Stimulated activated CD8-positive, alpha-beta memory T cell treated with anti-CD3 and anti-CD28 coated beads, Interleukin-15, amount 100 ng/mL, for 24 hours (primary cell): ENCODE data around the gene GALNTL6.
"Not testable (repeated sequence)": the region's sequence is repeated elsewhere in the genome, so short reads cannot be mapped to it uniquely, and the experiment has no call there.

Experiments used
- DNase-seq: peaks from one replicate; pipeline ENCODE4 v3.0.0-alpha.2; 2020; ENCODE audit warnings: low read depth

The GALNTL6 gene

DNA sequence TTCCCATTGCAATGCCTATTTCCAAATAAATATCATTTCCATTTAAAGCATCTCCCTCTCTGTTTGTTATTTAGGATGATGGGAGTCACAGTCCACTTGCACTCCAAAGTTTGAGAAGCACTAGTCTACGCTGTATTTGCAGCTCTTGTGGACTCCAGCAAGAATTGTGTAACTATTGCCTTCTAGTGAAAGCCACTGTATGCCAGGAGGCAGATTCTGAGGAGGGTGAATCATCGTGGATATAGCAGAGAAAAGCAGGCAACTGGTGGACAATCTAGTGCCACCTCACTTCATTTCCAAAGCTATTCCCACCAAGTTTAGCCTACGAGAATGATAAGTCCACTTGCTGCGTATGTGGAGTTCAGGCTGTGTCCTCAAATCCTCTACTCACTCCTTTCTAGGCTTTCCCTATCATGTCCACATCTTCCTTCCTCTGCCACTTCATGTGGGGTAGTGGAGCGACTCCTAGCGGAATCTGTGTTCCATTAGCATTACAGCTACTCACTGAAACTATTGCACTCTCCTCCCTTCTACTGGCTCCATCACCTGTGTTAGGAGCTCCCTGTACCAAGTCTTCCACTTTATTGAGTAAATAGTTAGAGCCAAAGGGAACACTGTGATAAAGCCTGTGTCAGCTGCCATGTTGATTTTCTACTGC, 853.6 kb downstream of the GALNTL6 start:
- no peak for DNase-seq

DNA sequence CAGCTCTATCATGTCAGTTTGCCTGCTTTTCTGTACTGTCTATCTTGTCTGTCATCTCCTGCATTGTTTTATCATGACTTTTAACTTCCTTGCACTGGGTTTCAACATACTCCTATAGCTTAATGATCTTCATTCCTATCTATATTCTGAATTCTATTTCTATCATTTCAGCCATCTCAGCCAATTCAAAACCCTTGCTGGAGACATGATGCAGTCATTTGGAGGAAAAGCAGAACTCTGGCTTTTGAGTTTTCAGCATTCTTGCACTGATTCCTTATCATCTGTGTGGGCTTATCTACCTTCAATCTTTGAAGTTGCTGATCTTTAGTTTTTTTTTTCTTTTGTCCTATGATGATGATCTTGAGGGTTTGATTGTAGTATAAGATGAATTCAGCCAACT, 861.6 kb downstream of the GALNTL6 start:
- no peak for DNase-seq

DNA sequence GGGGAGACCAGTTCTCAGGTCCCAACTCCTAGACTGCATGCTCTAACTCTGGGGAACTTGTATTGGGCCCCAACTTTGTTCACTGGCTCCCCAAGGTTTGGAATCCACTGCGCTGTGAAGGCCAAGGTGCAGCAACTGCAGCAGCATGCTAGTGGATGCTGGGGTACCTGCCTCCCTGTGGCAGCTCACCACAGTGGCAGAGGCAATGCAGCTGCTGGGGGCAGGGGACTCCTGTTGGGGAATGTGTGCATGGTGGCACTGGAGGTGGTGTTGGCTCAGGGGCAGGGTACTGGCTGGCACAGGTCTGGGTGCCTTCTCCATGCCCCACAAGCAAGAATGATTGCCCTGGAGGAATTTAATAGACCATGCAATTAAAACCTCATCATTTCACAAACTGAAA, 862.0 kb downstream of the GALNTL6 start:
- DNase-seq = no peak

DNA sequence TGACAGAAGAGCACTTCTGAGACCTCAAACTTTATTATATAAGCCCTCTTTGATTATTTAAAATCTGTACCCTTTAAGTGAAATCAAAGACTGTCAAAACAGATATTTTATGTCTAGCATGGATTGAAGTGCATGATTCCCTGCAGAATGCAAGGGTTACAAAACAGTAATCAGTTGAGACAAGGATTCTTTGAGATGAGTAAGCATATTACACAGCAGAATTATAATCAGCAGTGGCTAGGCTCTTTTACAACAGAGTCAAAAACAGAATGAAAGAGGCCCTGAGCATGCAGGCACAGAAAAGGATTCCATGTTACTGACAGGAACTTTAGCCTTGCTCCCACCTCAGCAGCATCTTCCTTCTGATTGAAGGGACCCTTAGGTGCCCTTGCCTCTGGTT, 867.5 kb downstream of the GALNTL6 start:
- DNase-seq = no peak

DNA sequence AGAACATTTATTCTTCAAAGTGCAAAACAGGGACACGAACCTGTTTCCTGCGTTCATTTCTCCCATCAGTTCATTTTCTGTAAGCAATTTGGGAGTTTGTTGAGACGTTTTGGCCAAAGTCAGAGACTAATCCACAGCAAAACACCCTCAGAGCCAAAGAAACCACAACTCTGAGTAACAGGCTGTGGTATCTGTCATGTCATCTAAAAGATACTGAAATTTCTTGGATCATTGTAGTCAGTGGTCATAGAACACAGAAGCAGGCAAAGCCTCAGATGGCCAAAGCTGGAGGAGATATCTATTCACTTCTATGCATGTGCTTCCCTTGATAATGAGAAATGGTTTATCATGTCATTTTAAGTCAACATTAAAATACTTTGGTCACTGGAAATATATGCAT, 869.8 kb downstream of the GALNTL6 start:
- no peak for DNase-seq

- no peak for DNase-seq
Observed at GRCh38 chr4:172686021-172686420, 872.8 kb downstream of the GALNTL6 start.

DNA sequence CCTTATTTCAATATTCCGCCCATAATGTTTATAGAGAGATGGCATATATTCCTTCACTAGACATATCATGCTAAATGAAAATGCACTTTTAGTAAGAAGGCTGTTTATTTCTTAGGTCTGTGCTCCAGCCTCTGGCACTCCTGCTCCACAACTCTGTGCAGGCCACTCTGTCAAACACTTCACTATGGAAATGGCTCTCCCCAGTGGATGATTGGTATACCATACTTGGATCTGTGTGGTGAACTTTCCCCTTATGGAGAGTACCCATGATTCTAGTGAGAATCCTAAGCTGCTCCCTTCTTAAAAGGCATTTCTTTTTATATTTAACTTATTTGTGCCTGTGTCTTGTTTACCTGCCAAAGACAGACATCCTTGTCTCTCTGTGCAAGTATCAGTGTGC, 875.3 kb downstream of the GALNTL6 start:
- no peak for DNase-seq

DNA sequence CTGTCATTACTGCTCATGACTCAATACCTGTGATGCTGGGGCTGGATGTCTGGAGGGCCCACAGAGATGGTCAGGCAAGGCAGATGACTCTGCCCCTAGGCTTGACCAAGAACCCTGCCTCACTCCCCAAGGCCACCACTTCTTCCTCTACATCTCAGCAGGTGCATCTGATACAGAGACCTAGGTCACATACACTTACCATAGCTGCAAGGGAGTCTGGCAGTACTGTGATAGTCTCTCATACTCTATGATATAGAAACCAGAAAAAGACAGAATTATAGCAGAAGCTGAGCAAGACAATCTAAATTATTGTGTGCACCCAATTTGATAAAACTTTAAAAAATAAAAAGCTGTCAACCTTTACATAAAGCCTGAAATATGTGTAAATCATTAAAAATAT, 878.3 kb downstream of the GALNTL6 start:
- no peak for DNase-seq

- no peak for DNase-seq
Observed at GRCh38 chr4:172692701-172693100, 879.5 kb downstream of the GALNTL6 start.

DNA sequence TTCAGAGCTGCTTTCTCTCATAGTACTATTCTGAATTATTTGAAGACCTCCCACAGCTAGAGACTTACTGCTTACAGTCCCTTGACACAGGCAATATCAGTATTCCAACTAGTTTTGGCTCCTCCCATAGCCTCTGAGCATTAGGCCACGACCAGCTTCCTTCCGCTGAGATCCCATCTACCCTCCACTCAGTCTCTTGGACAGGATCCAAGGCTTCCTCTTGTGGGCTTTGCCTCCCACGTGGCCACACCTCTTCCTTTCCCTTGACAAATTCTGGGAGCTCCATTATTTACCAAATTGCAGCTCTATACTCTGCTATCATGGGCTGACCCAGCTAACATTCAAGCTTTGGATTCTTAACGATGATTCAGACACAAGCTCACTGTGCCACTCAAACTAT, 885.1 kb downstream of the GALNTL6 start:
- DNase-seq = no peak

DNA sequence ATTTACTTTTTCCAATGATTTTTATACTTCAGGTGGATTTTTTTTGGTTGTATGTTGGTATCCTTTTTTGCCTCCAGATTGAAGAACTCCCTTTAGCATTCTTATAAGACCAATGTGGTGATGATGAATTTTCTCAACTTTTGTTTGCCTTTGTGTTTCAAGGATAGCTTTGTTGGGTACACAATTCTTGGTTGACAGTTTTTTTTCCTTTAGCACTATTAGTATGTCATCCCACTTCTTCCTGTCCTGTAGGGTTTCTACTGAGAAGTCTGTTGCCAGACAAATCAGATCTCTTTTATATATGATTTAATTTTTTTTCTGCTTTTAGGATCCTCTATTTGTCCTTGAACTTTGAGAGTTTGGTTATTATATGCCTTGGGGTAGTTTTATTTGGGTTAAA, 892.4 kb downstream of the GALNTL6 start:
- DNase-seq = no peak

- DNase-seq = no peak
Observed at GRCh38 chr4:172706000-172706399, 892.8 kb downstream of the GALNTL6 start.

DNA sequence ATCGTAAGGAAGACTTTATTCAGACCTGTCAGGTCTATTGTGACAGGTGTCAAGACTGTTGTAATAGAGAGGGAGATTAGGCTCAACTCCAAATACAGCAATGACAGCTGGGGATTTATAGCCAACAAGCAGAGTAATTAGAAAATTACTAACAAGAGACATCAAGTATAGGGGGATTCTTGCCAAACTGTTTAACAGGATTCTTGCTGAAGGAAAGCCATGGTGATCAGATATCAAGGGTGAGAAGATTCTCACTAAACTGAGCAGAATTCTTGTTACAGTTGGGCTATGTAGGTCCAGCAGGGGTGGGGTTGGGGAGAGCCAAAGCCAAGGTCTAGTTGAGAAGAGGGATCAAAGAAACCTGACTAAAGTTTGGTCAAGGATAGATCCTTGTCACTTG, 894.4 kb downstream of the GALNTL6 start:
- no peak for DNase-seq

DNA sequence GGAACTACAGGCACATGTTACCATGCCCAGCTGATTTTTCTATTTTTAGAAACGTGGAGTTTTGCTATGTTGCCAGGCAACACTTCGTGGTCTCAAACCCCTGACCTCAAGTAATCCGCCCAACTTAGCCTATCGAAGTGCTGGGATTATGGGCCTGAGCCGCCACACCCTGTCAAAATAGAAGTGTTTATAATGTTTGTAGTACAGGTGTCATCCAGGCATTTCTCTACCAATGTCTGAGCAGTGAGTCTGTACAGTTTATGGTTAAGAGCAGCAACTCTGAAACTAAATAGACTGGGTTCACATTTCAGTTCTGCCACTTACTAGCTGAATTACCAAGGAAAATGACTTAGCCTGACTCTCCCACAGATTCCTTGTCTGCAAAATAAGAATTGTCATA, 895.0 kb downstream of the GALNTL6 start:
- DNase-seq = no peak

DNA sequence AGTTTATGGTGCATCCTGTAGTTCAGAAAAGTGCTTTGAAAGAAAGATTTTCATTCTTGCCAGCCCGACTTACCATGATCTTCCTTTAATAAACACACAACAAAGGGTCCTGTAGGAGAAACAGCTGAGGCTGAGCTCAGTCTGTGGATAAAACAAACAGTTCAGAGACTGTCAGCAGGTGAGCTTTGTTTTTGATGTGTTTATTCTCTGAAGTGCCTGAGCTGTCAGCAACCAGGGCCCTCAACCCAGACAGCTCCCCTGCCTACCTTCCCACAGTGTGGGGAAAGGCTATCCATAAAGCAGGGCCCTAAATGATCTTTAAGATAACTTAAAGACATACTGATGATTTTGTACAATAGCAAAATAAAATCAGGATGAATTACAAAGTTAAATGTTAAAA, 896.2 kb downstream of the GALNTL6 start:
- DNase-seq = no peak

- no peak for DNase-seq
Observed at GRCh38 chr4:172716291-172716690, 903.1 kb downstream of the GALNTL6 start.

GRCh38 chr4:172721659-172722058, 908.5 kb downstream of the GALNTL6 start:
- no peak for DNase-seq

GRCh38 chr4:172725581-172725980, 912.4 kb downstream of the GALNTL6 start:
- DNase-seq = no peak

- DNase-seq = no peak
Observed at GRCh38 chr4:172726001-172726423, 912.8 kb downstream of the GALNTL6 start.

DNA sequence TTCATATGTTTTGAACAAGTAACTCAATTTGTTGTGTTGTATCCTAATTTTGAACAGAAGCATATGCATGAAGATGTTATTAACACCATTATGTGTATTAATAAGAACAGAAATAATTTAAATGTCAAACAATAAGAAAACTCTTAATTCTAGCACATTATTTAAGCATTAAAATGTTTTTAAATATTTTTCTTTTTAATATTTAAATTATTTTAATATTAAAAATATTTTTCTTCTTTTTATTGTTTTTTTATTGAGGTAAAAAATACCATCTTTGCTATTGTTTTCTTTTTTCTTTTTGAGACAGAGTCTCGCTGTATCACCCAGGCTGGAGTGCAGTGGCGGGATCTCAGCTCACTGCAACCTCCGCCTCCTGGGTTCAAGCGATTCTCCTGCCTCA, 914.4 kb downstream of the GALNTL6 start:
- DNase-seq = no peak

- not testable (repeated sequence) for DNase-seq
Observed at GRCh38 chr4:172733645-172734044, 920.4 kb downstream of the GALNTL6 start.

DNA sequence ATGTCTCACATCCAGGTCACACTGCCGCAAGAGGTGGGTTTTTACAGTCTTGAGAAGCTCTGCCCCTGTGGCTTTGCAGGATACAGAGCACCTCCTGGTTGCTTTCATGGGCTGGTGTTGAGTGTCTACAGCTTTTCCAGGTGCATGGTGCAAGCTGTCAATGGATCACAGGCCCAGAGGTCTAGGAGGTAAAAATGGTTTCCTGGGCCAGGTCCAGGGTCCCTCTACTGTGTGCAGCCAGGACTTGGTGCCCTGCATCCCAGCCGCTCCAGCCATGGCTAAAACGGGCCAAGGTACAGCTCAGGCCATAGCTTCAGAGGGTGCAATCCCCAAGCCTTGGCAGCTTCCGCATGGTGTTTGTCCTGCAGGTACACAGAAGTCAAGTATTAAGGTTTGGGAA, 921.4 kb downstream of the GALNTL6 start:
- no peak for DNase-seq

DNA sequence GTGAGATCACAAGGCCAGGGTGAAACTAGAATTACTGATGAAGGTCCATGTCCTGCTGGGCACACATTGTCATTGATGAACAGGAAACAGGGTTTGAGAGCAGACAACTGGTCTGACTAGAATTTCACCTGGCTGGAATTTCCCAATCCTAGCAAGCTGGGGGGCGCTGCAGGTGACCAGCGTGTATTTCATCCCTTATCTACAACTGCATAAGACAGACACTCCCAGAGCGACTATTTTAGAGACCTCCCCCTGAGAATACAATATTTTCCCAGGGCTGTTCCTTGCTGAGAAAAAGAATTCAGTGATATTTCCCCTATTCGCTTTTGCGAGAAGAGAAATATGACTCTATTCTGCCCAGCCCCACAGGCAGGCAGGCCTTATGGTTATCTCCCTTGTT, 922.8 kb downstream of the GALNTL6 start:
- no peak for DNase-seq

DNA sequence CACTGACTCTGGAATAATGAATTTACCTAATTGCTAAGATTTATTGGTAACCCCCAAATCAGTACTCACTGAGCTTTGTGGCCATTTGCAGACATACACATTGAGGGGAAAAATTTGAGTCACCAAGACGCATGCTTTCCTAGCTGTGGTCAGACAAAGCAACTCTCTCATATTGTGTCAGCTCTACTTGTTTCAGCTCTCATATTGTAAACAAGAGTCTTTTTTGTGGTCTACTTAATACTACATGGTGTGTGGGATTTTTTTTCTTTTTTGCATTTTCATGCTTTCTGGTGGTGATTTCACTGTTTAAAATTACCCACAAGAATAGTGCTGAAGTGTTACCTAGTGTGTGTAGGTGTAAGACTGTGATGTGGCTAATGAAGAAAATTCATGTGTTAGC, 927.2 kb downstream of the GALNTL6 start:
- DNase-seq = no peak

- DNase-seq = no peak
Observed at GRCh38 chr4:172750910-172751309, 937.7 kb downstream of the GALNTL6 start.
